SK-N-SH (cell line): Measurements from ENCODE around the gene PRKG1.

Experiments used
- POLR2AphosphoS5 ChIP-seq: IDR thresholded peaks from 2 replicates; pipeline ENCODE4 v1.6.1; 2012; ENCODE audit warnings: low read depth, low read length
- TAF1 ChIP-seq: IDR thresholded peaks from 2 replicates; pipeline ENCODE4 v1.6.1; 2012; ENCODE audit warnings: low read depth, mild to moderate bottlenecking, low read length, moderate library complexity, borderline replicate concordance

DNA sequence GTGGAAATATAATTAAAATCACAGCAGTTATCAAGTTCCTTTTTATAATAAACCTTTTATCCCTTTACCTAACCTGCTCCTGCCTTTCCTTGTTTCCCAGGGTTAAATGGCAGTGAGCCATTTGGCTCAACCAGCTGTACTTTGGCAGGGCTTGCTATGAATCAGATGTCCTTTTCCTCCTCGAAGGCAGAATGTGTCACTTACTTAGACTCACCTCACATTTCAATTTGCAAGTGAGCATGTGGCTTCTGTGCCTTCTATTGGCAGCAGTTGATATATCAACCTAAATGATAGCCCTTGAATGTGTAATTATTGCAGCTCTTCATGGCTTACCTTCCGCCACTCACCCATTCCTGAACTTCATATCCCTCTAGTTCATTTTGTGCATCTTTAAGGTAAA lies 323.4 kb downstream of the PRKG1 start:
- TF ChIP-seq POLR2AphosphoS5 (peak; percentile 48; the same call in 1 of the 2 replicates), TAF1 (no peak)
